ENCODE data around the gene NIPAL1.

Gene NIPAL1

GRCh38 chr4:48058617-48059530, 42.3 kb downstream of the NIPAL1 start:
- DNase-seq (ENCODE audit: low read depth in 3 of 3, low spot score in 1 of 3) = no peak

GRCh38 chr4:48064349-48064748, 47.8 kb downstream of the NIPAL1 start:
- no peak for DNase-seq (ENCODE audit: low read depth in 3 of 3, low spot score in 1 of 3)

GRCh38 chr4:48065587-48066052, 49.0 kb downstream of the NIPAL1 start:
- DNase-seq (ENCODE audit: low read depth in 3 of 3, low spot score in 1 of 3) = no peak

GRCh38 chr4:48067536-48067935, 51.0 kb downstream of the NIPAL1 start:
- no peak for DNase-seq (ENCODE audit: low read depth in 3 of 3, low spot score in 1 of 3)

- DNase-seq (ENCODE audit: low read depth in 3 of 3, low spot score in 1 of 3) = no peak
Measured at GRCh38 chr4:48068182-48068581, 51.6 kb downstream of the NIPAL1 start.

GRCh38 chr4:48069026-48069425, 52.5 kb downstream of the NIPAL1 start:
- no peak for DNase-seq (ENCODE audit: low read depth in 3 of 3, low spot score in 1 of 3)

- no peak for DNase-seq (ENCODE audit: low read depth in 3 of 3, low spot score in 1 of 3)
Measured at GRCh38 chr4:48071191-48071590, 54.6 kb downstream of the NIPAL1 start.

GRCh38 chr4:48073567-48074103, 57.1 kb downstream of the NIPAL1 start:
- no peak for DNase-seq (ENCODE audit: low read depth in 3 of 3, low spot score in 1 of 3)

- DNase-seq (ENCODE audit: low read depth in 3 of 3, low spot score in 1 of 3) = no peak
Measured at GRCh38 chr4:48074657-48075056, 58.1 kb downstream of the NIPAL1 start.

- no peak for DNase-seq (ENCODE audit: low read depth in 3 of 3, low spot score in 1 of 3)
Measured at GRCh38 chr4:48078425-48078824, 61.9 kb downstream of the NIPAL1 start.

GRCh38 chr4:48078862-48079655, 62.5 kb downstream of the NIPAL1 start:
- DNase-seq (ENCODE audit: low read depth in 3 of 3, low spot score in 1 of 3) = no peak

GRCh38 chr4:48079972-48080391, 63.4 kb downstream of the NIPAL1 start:
- no peak for DNase-seq (ENCODE audit: low read depth in 3 of 3, low spot score in 1 of 3)

- DNase-seq (ENCODE audit: low read depth in 3 of 3, low spot score in 1 of 3) = no peak
Measured at GRCh38 chr4:48081196-48081595, 64.6 kb downstream of the NIPAL1 start.

GRCh38 chr4:48082956-48083355, 66.4 kb downstream of the NIPAL1 start:
- DNase-seq (ENCODE audit: low read depth in 3 of 3, low spot score in 1 of 3) = no peak

- no peak for DNase-seq (ENCODE audit: low read depth in 3 of 3, low spot score in 1 of 3)
Measured at GRCh38 chr4:48085821-48086589, 69.4 kb downstream of the NIPAL1 start.

All from stimulated activated CD4-positive, alpha-beta T cell treated with anti-CD3 and anti-CD28 coated beads, TNF-alpha, amount 100 ng/mL, for 1 hour (primary cell).